Stimulated activated CD8-positive, alpha-beta memory T cell treated with anti-CD3 and anti-CD28 coated beads, Interleukin-15, amount 100 ng/mL, for 24 hours (primary cell): ENCODE measurements around the gene KIAA0232.
"Not testable (repeated sequence)": the region's sequence is repeated elsewhere in the genome, so short reads cannot be mapped to it uniquely, and the experiment has no call there.

Experiments used
- DNase-seq: peaks from one replicate; pipeline ENCODE4 v3.0.0-alpha.2; 2020; ENCODE audit warnings: low read depth

Gene KIAA0232

GRCh38 chr4:6887591-6888371 is 105.3 kb downstream of the KIAA0232 start:
- DNase-seq, result no peak

GRCh38 chr4:6888506-6889071 is 106.1 kb downstream of the KIAA0232 start:
- DNase-seq, result no peak

- DNase-seq, result no peak
Measured at GRCh38 chr4:6889101-6889735, 106.7 kb downstream of the KIAA0232 start.

- no peak for DNase-seq
Measured at GRCh38 chr4:6889736-6890324, 107.3 kb downstream of the KIAA0232 start.

- no peak for DNase-seq
Measured at GRCh38 chr4:6890358-6890757, 107.8 kb downstream of the KIAA0232 start.

DNA sequence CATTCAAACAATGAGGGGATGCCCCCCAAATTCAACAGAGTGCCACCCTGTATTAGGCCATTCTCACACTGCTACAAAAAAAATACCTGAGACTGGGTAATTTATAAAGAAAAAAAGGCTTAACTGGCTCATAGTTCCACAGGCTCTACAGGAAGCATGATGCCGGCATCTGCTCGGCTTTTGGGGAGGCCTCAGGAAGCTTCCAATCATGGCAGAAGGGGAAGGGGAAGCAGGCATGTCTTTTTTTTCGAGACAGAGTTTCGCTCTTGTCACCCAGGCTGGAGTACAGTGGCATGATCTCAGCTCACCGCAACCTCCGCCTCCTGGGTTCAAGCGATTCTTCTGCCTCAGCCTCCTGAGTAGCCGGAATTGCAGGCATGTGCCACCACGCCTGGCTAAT is 108.4 kb downstream of the KIAA0232 start:
- DNase-seq, result not testable (repeated sequence)

DNA sequence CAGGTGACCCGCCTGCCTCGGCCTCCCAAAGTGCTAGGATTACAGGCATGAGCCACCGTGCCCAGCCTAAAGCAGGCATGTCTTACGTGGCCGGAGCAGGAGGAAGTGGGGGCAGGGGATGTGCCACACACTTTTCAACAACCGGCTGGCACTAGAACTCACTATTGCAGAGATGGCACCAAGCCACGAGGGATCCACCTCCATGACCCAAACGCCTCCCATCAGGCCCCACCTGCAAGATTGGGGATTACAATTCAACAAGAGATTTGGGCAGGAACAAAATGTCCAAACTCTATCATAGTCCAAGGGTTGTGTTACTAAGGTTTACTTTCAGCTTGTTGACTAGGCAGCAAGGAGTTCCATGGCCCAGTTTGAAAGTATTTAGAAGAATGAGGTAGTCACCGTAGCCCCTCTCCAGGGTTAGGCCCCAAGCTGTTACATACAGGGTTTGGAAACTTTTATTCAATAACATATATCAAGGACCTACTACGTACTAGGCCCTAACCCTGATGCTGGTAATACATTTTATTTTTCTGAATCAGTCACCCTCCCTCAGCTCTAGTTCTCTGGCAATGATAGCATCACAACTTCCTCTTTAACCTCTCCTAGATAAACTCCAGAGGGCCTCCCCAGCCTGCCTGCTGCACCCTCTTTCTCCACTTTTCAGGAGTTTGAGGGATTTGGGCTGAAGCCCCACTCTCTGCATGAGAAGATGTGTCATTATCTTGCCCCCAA is 109.1 kb downstream of the KIAA0232 start:
- DNase-seq, result no peak

GRCh38 chr4:6892190-6892908 is 109.8 kb downstream of the KIAA0232 start:
- no peak for DNase-seq

GRCh38 chr4:6892909-6893202 is 110.3 kb downstream of the KIAA0232 start:
- DNase-seq, result no peak

GRCh38 chr4:6893449-6894085 is 111.0 kb downstream of the KIAA0232 start:
- DNase-seq, result no peak

DNA sequence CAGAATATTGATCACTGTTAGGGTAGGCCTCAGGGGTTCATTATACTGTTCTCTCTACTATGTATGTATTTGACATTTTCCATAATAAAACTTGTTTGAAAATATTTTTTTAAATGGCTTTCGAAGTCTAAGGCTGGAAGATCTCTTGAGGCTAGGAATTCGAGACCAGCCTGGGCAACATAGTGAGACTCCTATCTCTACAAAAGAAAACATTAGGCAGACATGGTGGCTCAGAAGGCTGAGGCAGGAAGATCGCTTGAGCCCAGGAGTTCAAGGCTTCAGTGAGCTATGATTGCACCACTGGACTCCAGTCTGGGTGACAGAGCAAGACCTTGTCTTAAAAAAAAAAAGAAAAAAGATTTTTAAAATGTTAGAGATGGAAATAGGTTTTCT is 111.6 kb downstream of the KIAA0232 start:
- no peak for DNase-seq

DNA sequence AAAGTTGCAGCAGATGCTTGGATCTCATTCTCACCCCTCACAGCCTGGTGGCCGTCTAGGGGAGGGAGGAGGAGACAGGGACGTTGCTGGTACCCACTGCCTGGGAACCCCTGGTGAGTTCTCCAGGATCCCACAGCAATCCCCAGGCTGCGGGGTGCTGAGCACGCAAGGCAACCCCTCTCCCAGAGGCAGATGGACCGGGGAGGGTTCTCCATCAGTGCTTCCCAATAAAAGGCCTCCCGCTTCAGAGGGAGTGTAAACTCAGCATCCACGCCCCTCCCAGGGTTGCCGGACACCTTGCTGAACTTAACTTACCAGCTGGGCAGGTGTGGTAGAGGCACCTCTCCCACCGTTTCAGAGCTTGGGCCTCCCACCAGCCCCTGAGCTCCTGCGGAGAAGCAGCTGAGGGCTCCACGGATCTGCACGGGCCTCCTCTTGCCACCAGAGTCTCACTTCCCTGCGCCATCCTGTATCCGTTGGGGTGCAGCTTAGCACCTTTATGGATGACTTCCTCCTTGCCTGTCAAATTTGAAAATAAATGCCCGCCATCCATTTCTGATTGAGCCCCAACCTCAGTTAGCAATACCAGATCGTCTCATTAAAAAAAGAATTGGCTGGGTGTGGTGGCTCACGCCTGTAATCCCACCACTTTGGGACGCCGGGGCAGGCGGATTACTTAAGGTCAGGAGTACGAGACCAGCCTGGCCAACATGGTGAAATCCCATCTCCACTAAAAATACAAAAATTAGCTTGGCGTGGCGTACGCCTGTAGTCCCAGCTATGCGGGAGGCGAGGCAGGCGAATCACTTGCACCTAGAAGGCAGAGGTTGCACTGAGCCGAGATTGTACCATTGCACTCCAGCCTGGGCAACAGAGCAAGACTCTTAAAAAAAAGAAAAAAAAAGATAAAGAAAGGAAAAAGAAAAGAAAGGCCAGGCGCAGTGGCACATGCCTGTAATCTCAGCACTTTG is 112.3 kb downstream of the KIAA0232 start:
- no peak for DNase-seq

DNA sequence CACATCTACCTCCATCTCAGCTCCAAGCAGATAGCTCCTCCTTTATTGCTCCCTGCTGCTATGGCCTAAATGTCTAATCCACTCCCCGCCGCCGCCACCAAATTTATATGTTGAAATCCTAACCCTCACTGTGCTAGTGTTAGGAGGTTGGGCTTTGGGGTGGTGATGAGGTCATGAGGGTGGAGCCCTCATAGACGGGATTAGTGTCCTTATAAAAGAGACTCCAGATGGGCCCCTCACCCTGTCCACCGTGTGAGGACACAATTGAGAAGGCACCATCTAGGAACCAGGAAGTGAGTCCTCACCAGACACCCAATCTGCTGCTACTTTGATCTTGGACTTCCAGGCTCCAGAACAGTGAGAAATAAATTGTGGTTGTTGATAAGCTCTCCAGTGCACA is 113.5 kb downstream of the KIAA0232 start:
- no peak for DNase-seq

DNA sequence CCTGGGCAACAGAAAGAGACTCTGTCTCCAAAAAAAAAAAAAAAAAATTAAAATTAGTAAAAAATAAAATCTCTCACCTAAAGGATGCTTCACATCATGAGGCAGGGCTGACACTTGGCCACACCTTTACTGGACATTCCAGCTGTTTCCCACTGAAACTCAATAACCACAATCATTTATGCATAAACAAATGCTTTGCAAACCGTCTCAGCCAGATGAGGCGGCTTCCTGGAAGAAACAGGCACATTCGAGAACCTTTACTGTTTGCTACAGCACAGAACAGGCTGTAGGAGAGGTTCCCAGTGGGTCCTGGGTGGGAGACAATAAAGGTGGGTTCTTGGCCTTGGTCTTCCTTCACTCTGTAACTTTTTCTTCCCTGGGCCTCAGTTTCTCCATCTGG is 116.2 kb downstream of the KIAA0232 start:
- no peak for DNase-seq

DNA sequence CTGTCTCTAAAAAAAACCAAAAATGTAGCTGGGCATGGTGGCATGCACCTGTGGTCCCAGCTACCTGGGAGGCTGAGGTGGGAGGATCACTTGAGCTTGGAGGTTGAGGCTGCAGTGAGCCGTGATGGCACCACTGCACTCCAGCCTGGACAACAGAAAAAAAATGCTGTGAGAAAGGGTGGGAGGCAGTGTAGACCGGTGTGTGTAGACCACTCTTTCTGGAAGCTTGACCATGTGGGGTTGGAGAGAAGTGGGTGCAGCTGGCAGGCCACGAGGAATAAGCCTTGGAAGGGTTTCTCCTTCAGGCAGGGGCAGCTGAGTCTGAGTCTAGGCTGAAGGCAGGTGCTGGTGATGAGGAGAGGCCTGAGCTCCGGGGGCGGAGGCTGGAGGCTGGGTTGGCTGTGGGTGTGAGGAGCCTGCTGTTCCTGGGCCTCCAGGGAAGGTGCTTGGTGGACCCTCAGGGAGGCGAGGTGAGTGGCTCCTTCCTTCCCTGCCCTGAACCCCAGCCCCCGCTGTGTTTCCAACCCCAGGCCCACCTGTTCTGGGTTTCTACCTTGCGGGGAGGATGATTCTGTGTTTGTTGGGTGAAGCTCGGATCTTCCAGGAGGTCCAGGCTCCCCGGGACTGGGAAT is 117.8 kb downstream of the KIAA0232 start:
- DNase-seq, result no peak

GRCh38 chr4:6900956-6901355 is 118.4 kb downstream of the KIAA0232 start:
- DNase-seq, result no peak

DNA sequence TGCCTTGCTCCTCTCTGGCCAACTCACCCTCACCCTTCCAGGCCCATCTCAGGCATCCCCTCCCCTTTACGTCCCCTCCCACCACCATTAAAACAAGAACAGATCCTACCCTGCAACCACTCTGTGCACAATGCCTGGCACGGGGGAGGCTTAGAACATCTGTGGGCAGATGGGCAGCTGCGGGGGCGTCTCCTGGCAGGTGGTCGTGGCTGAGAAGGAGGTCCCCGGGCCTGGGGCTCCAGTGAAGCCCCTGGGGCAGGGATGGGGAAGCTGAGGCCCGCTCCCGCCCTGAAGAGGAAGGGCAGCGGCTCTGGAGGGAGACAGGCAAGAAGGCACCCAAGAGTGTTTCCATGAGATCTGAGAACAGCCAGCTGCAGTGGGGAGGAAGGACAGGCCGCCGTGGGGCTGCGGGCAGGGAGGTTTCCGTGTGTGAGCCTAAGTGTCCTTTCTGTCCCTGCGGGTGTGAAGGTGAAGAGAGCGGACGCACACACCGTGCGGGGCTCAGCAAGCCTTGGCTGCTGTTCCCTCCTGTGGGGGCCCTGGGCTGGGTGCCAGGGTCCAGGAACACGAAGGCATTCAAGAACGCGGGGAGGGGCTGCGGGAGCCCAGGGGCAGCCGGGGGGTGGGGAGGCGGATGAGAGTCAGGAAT is 119.3 kb downstream of the KIAA0232 start:
- no peak for DNase-seq

DNA sequence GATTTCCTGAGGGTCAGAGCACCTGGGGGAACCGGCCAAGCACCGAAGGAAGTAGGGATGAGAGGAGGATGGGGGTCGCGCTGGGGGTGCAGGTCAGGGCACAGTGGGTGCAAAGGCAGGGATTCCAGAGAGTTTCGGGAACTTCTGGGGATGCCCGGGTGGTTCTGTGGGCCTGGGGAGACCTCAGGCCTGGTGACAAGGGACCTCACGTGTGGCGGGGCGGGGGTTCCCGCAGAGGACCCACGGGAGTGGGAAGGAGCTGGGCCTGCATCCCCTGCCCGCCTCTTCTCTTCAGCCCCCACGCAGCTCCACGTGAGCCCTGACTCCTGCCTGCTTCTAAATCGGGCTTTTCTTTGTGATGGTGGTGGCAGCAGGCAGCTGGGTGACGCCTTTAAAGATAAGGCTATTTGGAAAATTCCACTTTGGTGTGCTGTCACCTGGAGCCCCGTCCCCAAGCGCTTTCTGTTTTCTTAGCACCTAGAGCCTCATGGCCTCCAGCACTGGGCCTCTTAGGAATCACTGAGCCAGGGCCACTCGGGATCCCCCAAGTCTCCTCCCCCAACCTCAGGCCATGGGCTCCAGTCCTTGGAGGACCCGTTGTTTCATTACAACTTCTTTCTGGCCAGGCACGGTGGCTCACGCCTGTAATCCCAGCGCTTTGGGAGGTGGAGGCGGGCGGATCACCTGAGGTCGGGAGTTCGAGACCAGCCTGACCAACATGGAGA is 120.0 kb downstream of the KIAA0232 start:
- DNase-seq, result no peak
